ENCODE results near the gene CDK18.

- no peak for TF ChIP-seq CTCF (optimal IDR thresholded peaks at IDR 0.05 in 1 of 3, IDR thresholded peaks at IDR 0.05 in 1 of 3, conservative IDR thresholded peaks at IDR 0.05 in 1 of 3; ENCODE audit: extremely low read depth in 1 of 3, insufficient read depth in 2 of 3, low read length in 3 of 3)
- TF ChIP-seq EZH2 (IDR thresholded peaks at IDR 0.05; ENCODE audit: low read length): no peak
Observed at GRCh38 chr1:205514211-205515142, 10.0 kb downstream of the CDK18 start.

All from keratinocyte (primary cell).